HG03432 (cell line): ENCODE data around the gene USH2A.

Experiments used
- ATAC-seq: cut with Tn5 transposase; IDR thresholded peaks from one replicate; pipeline ENCODE4 v1.9.1; 2021; ENCODE audit warnings: mild to moderate bottlenecking, moderate library complexity; ENCODE audit not compliant: unreplicated experiment

Gene USH2A

DNA sequence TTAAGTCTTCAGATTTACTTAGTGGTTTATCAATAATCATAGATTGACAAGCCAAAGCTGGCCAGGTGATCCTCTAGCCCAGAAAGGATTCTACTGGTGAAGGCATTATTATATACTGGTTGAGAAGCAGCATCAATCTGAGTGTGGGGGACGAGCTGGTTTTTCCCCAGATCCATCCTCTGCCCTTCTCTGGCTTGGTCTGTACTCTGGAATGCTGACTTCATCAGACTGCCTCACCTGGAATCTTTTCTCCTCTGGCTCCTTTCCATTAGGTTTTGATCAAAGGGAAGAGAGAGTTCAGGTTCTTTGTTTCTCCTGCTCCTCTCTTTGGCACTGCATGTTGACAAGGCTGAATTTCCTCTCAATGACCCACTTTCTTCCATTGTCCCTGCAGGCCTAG is 762.2 kb downstream of the USH2A start:
- ATAC-seq = no peak

GRCh38 chr1:215660259-215660658 is 763.0 kb downstream of the USH2A start:
- no peak for ATAC-seq

DNA sequence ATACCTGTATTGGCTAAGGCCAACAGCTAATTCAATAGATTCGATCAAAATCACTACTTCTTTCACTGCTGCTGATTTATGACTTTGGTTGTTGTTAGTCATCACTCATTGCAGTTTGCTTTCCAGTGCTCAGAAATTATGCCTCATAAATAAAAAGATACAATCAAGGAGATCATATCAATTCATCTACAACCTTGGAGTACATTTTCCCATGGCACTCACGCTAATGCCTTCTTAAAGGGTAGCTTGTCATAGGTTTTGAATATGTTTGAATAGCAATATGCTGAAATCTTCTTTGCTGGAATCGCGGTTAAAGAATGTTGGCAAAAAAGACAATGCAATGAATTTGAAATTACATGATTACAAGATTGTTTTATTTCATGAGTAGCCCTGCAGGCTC is 766.2 kb downstream of the USH2A start:
- no peak for ATAC-seq

GRCh38 chr1:215652371-215652770 is 770.9 kb downstream of the USH2A start:
- no peak for ATAC-seq

DNA sequence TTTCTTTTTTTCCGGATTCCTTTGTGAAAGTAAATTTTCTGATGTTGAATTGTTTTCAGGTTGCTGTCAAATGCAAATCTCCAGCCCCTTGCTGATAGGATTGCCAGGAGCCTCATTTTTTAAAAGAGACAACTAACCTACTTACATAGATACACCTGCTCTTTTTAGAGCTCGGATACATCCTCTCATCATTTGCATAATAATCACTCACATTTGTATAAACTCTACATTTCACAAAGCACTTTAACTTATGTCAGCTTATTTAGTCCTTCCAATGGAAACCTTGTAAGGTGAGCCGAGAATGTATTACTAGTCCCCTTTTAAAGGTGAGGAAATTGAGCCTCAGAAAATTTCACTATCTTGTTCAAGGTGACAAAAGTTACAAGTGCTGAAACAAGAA is 771.4 kb downstream of the USH2A start:
- no peak for ATAC-seq

DNA sequence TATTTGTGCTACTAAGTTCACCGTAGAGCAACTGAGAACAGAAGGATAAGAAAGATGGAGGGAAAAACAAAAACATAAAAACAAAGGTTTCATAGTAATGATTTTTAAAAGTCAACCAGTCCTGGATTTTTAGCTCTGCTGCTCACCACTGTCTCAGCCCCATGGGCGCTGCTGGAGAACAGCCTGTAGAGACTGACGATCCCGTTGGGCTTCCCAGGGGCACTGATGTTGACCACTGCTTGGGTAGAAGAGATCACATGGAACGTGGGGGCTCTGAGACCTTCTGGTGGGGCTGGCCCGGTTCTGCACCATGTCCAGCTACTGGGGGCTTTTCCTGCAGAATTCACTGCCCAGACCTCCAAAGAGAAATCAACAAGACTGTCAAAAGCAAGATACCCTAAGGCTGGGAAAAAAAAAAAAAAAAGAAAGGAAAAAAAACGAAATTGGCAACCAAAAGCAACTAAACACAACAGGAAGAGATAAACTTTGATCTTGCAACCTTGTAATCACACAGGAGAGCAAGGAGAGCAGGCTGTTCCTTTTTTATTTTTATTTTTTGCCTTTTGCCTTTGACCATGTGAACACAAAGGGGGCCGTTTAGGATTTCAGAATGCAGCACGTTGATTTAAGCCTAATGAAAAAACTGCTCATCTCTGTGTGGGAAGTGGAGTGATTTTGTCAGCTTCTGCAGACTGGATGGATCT is 772.6 kb downstream of the USH2A start:
- no peak for ATAC-seq

DNA sequence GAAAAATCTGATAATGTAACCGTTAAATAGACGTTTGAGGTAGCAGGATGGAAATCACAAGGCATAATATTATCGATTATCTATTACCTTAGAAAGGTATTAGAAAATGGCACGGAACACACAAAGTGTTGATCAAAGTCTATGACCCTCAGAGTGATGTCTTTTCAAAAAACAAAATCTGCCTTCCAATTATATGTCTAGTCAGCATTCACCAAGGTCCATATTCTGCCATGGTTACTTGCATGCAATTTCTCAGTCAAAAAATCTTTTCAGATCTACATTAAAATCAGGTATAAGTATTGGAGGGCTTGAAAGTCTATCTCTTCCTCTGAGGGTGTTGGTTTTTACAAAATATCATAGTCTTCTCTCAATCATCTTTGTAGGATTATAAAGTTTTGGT is 774.3 kb downstream of the USH2A start:
- ATAC-seq = no peak

DNA sequence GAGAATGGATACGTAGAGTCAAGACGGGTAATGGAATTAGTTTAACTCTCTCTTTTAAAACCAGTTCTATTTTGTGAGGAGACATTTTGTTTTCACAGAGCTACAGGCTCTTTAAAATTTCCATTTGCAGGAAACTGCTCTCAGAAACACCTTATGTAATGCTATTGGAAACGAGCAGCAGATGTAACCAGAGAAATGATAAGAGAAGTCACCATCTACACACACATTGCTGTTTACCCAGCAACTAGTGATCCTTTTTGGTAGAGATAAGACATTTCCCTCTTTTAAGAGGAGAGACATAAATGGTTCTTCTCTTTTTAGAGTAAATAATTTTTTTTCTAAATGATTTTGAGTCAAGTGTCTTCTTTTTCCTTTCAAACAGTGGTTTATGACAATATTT is 775.5 kb downstream of the USH2A start:
- no peak for ATAC-seq

DNA sequence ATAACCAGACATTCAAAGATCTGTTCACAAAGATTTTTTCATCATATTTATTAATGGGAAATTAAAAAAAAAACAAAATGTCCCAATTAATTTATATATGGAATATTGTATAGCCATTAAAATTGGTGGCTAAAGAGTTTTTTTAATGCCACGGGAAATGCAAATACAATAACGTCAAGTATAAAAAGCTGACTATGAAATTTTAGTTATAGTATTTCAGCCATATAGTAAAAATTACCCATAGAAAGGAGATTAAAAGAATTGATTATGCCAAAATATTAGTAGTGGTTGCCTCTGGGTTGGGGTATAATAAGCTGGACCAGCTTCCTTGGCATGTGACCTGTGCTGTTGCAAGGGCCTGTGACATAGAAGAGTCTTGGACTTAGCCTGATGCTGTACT is 777.4 kb downstream of the USH2A start:
- no peak for ATAC-seq

DNA sequence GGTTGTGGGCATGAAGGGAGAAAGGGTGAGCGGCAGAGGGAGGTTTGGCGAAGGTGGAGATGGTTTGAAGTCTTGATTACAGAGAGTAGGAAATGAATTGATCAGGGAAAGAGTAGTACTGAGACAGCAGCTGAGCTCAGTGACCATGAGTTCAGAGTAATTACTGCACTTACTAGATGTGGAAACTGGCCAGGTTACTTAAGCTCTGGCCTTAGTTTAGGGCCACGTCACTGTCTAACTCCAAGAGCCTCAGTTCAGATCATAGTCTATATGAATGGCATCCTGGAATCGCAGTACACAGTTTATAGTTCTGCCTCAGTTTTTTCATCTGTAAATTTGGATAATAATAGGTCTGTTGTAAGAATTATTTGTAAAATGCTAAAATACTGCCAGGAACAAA is 778.1 kb downstream of the USH2A start:
- no peak for ATAC-seq

GRCh38 chr1:215643592-215644321 is 779.5 kb downstream of the USH2A start:
- ATAC-seq = no peak

DNA sequence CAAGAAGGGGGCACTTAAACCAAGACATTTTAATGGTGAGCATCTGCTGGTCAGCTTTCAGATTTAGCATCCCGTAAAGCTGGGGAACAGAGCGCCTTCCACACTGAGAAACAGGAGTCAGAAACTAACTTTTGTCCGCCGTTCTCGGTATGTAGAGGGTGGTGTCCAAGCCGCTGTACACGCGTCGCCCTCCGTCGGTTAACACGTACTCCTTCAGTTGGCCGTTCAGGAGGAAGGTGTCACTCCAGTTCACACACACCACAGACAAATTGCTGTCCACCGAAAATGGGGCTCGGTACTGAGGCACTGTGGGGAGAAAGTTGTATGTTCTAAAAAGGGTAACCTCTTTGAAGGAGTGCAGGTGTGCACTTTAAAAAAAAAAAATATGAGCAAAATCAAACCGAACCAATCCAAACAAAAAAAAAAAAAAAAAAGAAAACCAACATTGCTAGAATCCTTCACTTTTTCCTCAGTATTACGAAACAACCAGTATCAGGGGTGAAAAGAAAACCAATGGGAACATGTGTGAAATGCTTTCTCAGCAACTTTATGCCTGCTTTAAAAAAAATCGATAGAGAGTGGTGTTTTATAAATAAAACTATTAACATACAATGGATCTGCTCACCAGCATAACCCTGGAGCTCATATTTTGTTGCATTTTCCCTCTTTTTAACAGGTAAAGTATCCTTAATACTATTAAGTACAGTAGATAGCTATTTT is 782.7 kb downstream of the USH2A start:
- ATAC-seq = no peak

DNA sequence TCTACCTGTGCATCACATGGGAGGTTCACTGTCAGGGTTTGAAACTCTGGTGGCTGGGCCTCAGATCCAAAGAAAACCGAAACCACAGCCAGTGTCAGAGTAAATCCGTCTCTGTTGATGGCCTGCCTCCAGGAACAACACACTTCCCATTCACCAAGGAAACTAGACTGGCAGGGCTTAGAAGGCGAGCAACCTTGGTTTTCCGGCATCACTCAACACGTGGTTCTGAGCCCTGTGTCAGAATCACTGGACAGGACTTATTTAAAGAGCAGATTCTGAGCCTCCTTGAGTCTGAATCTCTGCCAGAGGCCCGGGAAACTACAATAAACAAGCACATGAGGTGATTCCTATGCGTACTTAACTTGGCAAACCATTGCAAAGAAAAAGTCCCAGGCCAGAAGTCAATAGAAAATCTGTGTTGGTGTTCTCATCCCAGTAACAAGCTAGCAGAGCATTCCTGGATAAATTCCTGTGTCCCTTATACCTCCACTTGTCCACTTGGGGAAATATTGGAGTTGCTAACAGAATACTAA is 786.1 kb downstream of the USH2A start:
- no peak for ATAC-seq

DNA sequence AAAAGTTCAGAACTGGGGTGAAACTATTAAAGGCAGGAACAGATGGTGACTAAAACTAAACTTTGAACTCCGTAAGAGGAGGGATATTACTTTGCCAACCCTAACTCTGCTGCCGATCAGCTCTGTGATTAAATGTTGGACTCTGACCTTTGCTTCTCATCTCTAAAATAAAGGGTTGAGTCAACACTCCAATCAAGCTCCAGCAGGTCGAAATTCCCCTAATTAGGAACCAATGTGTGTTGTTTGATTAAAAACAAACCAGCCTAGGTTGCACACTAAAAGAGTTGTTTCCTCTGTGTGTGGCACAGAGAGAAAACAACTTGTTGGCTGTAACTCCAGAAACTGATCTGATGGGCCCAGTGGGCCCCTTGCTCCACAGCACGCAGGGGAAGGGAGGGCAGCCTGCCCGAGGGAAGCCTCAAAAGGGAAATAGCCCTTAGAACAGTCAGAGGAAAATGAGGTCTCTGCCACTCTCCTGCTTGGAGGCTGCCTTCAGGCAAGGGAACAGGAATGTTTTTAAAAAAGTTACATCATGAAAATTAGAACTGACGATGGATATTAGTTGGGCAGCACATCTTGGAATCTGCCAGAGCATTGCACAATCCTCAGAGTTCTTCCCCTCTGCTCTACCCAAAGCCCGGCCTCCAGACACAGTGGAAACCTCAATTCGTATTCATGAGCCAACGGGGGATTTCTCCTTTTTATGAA is 786.8 kb downstream of the USH2A start:
- ATAC-seq = peak; percentile 45

GRCh38 chr1:215635827-215636226 is 787.4 kb downstream of the USH2A start:
- ATAC-seq = no peak

DNA sequence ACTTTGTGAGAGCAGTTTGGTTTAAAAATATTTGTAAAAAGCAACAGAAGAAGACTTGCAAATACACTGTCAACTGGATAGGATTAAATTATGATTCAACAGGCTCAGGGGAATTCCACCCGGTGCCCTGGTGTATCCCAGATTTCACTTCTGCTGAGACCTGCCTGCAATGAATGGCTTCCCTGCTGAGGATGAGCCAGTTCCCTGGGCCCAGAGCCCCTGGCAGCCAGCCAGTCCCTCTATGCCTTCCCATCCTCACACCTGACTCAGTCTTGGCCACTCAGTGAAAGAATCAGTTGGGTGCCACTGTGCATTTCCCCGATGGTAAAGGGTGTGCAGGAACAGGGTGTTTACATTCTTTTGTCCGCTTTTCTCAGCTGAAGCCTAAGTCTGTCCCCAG is 791.8 kb downstream of the USH2A start:
- ATAC-seq = no peak

GRCh38 chr1:215631040-215631439 is 792.2 kb downstream of the USH2A start:
- no peak for ATAC-seq

DNA sequence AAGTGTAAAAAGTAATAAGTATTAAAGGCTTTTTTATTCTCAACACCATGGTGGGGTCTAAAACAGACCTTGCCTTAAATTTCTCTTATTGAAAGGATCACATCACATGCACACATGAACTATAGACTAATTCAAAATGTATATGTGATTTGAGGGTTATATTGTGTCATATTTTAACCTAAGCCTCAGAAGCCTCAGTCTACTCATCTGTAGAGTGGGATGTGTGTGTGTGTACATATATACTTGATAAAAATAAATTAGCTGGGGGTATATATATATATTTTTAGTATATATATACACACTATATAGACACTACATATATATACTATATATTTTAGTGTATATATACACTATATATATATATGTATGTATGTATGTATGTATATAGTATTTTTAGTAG is 797.3 kb downstream of the USH2A start:
- ATAC-seq = no peak

DNA sequence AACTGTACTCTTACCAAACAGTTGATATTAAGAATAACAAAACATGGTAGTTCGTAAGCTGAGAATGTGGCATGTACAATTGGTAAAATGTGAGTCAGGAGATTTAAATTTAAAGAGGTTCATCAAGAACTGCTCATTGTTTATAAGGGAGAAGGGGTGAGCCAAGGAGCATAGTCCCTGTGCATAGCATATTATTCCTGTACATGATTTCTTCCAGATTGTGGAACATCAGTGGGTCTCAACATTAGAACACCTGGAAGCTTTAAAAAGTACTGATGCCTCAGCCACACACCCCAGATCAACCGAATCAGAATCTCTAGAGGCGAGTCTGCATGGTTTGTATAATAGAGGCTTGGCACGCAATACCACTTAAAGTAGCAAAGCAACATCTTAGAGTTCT is 800.1 kb downstream of the USH2A start:
- no peak for ATAC-seq

DNA sequence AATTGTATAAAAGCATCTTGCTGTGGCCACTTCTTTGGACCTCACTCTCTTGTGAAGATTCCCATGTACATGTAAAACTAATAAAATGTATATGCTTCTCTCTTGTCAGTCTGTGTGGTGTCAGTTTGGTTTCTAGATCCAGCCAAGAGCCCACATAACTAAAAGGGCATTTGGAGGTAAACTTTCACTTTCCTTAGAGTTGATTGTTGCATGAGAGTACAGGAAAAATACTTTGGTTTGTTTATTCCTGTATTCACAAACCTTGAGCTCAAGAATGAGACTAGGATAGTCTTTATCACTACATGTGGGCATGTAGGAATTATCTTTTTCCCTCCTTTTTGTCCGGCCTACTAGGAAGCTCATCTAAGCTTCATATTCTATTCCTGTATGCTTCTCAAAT is 805.3 kb downstream of the USH2A start:
- ATAC-seq = peak; percentile 75

- ATAC-seq = no peak
These were observed 810.9 kb downstream of the USH2A start for GRCh38 chr1:215612391-215612790.
